Right kidney (tissue), 9 donors: Measurements from ENCODE around the gene SCRN1.

Experiments used
- DNase-seq: peaks from one replicate; pipeline ENCODE4 v3.0.0-alpha.2; 2016
- long read RNA-seq, 8 donors: transcript quantifications; one replicate each; lab custom pipeline, GENCODE V29; 2026

SCRN1 gene
- long read RNA-seq, donor 1, full-length matches to known transcripts, result 14 of 14 reads
- long read RNA-seq, donor 1, partial matches to known transcripts, result 0 of 14 reads
- long read RNA-seq, donor 1, other reads (novel, unspliced or antisense), result 0 of 14 reads
- long read RNA-seq, donor 2, full-length matches to known transcripts, result 11 of 11 reads
- long read RNA-seq, donor 2, partial matches to known transcripts, result 0 of 11 reads
- long read RNA-seq, donor 2, other reads (novel, unspliced or antisense), result 0 of 11 reads
- long read RNA-seq, donor 3, full-length matches to known transcripts, result 9 of 9 reads
- long read RNA-seq, donor 3, partial matches to known transcripts, result 0 of 9 reads
- long read RNA-seq, donor 3, other reads (novel, unspliced or antisense), result 0 of 9 reads
- long read RNA-seq, donor 4, full-length matches to known transcripts, result 12 of 12 reads
- long read RNA-seq, donor 4, partial matches to known transcripts, result 0 of 12 reads
- long read RNA-seq, donor 4, other reads (novel, unspliced or antisense), result 0 of 12 reads
- long read RNA-seq, donor 5, full-length matches to known transcripts, result 7 of 7 reads
- long read RNA-seq, donor 5, partial matches to known transcripts, result 0 of 7 reads
- long read RNA-seq, donor 5, other reads (novel, unspliced or antisense), result 0 of 7 reads
- long read RNA-seq, donor 6, full-length matches to known transcripts, result 16 of 16 reads
- long read RNA-seq, donor 6, partial matches to known transcripts, result 0 of 16 reads
- long read RNA-seq, donor 6, other reads (novel, unspliced or antisense), result 0 of 16 reads
- long read RNA-seq, donor 7, full-length matches to known transcripts, result 15 of 21 reads
- long read RNA-seq, donor 7, partial matches to known transcripts, result 6 of 21 reads
- long read RNA-seq, donor 7, other reads (novel, unspliced or antisense), result 0 of 21 reads
- long read RNA-seq, donor 8, full-length matches to known transcripts, result 17 of 17 reads
- long read RNA-seq, donor 8, partial matches to known transcripts, result 0 of 17 reads
- long read RNA-seq, donor 8, other reads (novel, unspliced or antisense), result 0 of 17 reads

GRCh38 chr7:29989257-29989995 lies at the start of gene SCRN1:
Gene SCRN1 (minus strand): TSS chr7:29989801. CDS start chr7:29969067, 20,734 bp downstream.
- DNase-seq, result peak; percentile 91

GRCh38 chr7:30038196-30038980 lies 48.8 kb upstream of the SCRN1 start:
- DNase-seq, result no peak

- DNase-seq, result no peak
Observed at GRCh38 chr7:30036220-30036619, 46.6 kb upstream of the SCRN1 start.

- no peak for DNase-seq
Observed at GRCh38 chr7:30034501-30034900, 44.9 kb upstream of the SCRN1 start.

GRCh38 chr7:30032310-30033125 lies 42.9 kb upstream of the SCRN1 start:
- no peak for DNase-seq

GRCh38 chr7:30029696-30030095 lies 40.1 kb upstream of the SCRN1 start:
- peak; percentile 18 for DNase-seq

- peak; percentile 85 for DNase-seq
Observed at GRCh38 chr7:30028749-30029635, 39.4 kb upstream of the SCRN1 start.

- DNase-seq, result peak; percentile 97
Observed at GRCh38 chr7:30028216-30028748, 38.7 kb upstream of the SCRN1 start, which contains the start of gene PLEKHA8. Gene PLEKHA8 (plus strand): TSS chr7:30028412. CDS start chr7:30028763, 351 bp downstream.

- no peak for DNase-seq
Observed at GRCh38 chr7:30027740-30028215, 38.2 kb upstream of the SCRN1 start.

- DNase-seq, result no peak
Observed at GRCh38 chr7:30027065-30027456, 37.5 kb upstream of the SCRN1 start.

- DNase-seq, result peak; percentile 86
Observed at GRCh38 chr7:30026229-30027064, 36.8 kb upstream of the SCRN1 start, which contains the start of gene FKBP14. Gene FKBP14 (minus strand): TSS chr7:30026702. CDS start chr7:30026508, 194 bp downstream.

GRCh38 chr7:30023524-30023923 lies 33.9 kb upstream of the SCRN1 start:
- DNase-seq, result no peak

GRCh38 chr7:30022991-30023390 lies 33.4 kb upstream of the SCRN1 start:
- no peak for DNase-seq

GRCh38 chr7:30020535-30020934 lies 30.9 kb upstream of the SCRN1 start:
- no peak for DNase-seq

- no peak for DNase-seq
Observed at GRCh38 chr7:30019960-30020359, 30.4 kb upstream of the SCRN1 start.

- DNase-seq, result no peak
Observed at GRCh38 chr7:30019387-30019786, 29.8 kb upstream of the SCRN1 start.

GRCh38 chr7:30018451-30018850 lies 28.9 kb upstream of the SCRN1 start:
- DNase-seq, result no peak

- no peak for DNase-seq
Observed at GRCh38 chr7:30012757-30013156, 23.2 kb upstream of the SCRN1 start.
